Osteoblast (primary cell): Measurements from ENCODE around the gene CXCL5. TPM values are rescaled to one million over a fixed set of nuclear protein-coding genes. Genes with fewer than 3 reads are reported as not detected.

ENCODE experiments used
- DNase-seq: peaks from one replicate; pipeline ENCODE4 v3.0.0; 2011; ENCODE audit warnings: low spot score, mixed read lengths; ENCODE audit not compliant: insufficient read length; ENCODE audit errors: missing footprints
- H2AFZ ChIP-seq: 2 replicates; pipeline ENCODE4 v1.6.0; 2011; ENCODE audit warnings: mild to moderate bottlenecking, low read length
- H3K27ac ChIP-seq: 2 replicates; pipeline ENCODE4 v1.5.1; 2011; ENCODE audit warnings: mild to moderate bottlenecking, low read depth, low read length, moderate library complexity
- H3K27me3 ChIP-seq: 2 replicates; pipeline ENCODE4 v1.6.0; 2012; ENCODE audit warnings: mild to moderate bottlenecking, control low read depth, inconsistent platforms, low read length, moderate library complexity; ENCODE audit not compliant: insufficient read depth
- H3K36me3 ChIP-seq: 2 replicates; pipeline ENCODE4 v1.5.1; 2011; ENCODE audit warnings: mild to moderate bottlenecking, low read length, control low read depth, moderate library complexity; ENCODE audit not compliant: insufficient read depth
- H3K4me1 ChIP-seq: 2 replicates; pipeline ENCODE4 v1.5.1; 2011; ENCODE audit warnings: mild to moderate bottlenecking, low read length, control low read depth, moderate library complexity; ENCODE audit not compliant: insufficient read depth
- H3K4me2 ChIP-seq: 2 replicates; pipeline ENCODE4 v1.6.0; 2011; ENCODE audit warnings: mild to moderate bottlenecking, low read length; ENCODE audit not compliant: insufficient read depth
- H3K4me3 ChIP-seq: fragments of 200-600 bp; sonication (generic); 3 replicates; pipeline ENCODE4 v1.5.1; 2012; ENCODE audit warnings: mild to moderate bottlenecking, low read length, inconsistent platforms; ENCODE audit not compliant: insufficient read depth
- H3K79me2 ChIP-seq: 2 replicates; pipeline ENCODE4 v1.6.0; 2012; ENCODE audit warnings: mild to moderate bottlenecking, low read length, control low read depth, inconsistent platforms; ENCODE audit not compliant: insufficient read depth
- H3K9me3 ChIP-seq: 2 replicates; pipeline ENCODE4 v1.5.1; 2011; ENCODE audit warnings: low read depth, low read length, control low read depth
- H4K20me1 ChIP-seq: 2 replicates; pipeline ENCODE4 v1.6.0; 2012; ENCODE audit warnings: mild to moderate bottlenecking, low read length, control low read depth; ENCODE audit not compliant: insufficient read depth
- CTCF ChIP-seq: IDR thresholded peaks from 2 replicates; pipeline ENCODE4 v1.5.1; 2011; ENCODE audit warnings: mild to moderate bottlenecking, low read depth, low read length, moderate library complexity; ENCODE audit errors: extremely low read depth
- total RNA-seq: library from RNA; depleted of rRNA; stranded (reverse); fragments of >200 nt; gene quantifications from 2 replicates; pipeline ENCODE4 v1.2.3, GENCODE V29; 2012

Gene CXCL5
- total RNA-seq, 1 donor = under 0.01 TPM

GRCh38 chr4:73974352-73974751 lies 24.1 kb downstream of the CXCL5 start:
- Histone ChIP-seq H2AFZ (no peak overlapping the region), H4K20me1 (no peaks in the 10 kb centered on the region), H3K4me3 (no peak overlapping the region), H3K4me1 (peaks cover 23% of the 10 kb centered on the region), H3K27me3 (no peaks in the 10 kb centered on the region), H3K9me3 (no peaks in the 10 kb centered on the region), H3K4me2 (no peak overlapping the region), H3K79me2 (no peaks in the 10 kb centered on the region), H3K36me3 (no peaks in the 10 kb centered on the region), H3K27ac (no peak overlapping the region)
- no peak for DNase-seq
- TF ChIP-seq CTCF = no peak

GRCh38 chr4:73970945-73971344 lies 27.5 kb downstream of the CXCL5 start:
- Histone ChIP-seq H3K79me2 (no peaks in the 10 kb centered on the region), H4K20me1 (no peaks in the 10 kb centered on the region), H3K9me3 (no peaks in the 10 kb centered on the region), H3K36me3 (no peaks in the 10 kb centered on the region), H3K27ac (no peak overlapping the region), H3K27me3 (no peaks in the 10 kb centered on the region), H3K4me2 (no peak overlapping the region), H2AFZ (no peak overlapping the region), H3K4me3 (no peak overlapping the region), H3K4me1 (no peaks in the 10 kb centered on the region)
- no peak for DNase-seq
- no peak for TF ChIP-seq CTCF

GRCh38 chr4:73970011-73970410 lies 28.5 kb downstream of the CXCL5 start:
- Histone ChIP-seq H3K4me2 (no peak overlapping the region), H3K27me3 (no peaks in the 10 kb centered on the region), H3K4me3 (no peak overlapping the region), H3K79me2 (no peaks in the 10 kb centered on the region), H3K4me1 (no peaks in the 10 kb centered on the region), H4K20me1 (no peaks in the 10 kb centered on the region), H3K9me3 (no peaks in the 10 kb centered on the region), H3K27ac (no peak overlapping the region), H3K36me3 (no peaks in the 10 kb centered on the region), H2AFZ (no peak overlapping the region)
- no peak for TF ChIP-seq CTCF
- DNase-seq = no peak

- Histone ChIP-seq H3K36me3 (no peaks in the 10 kb centered on the region), H3K79me2 (no peaks in the 10 kb centered on the region), H4K20me1 (no peaks in the 10 kb centered on the region), H2AFZ (no peak overlapping the region), H3K9me3 (no peaks in the 10 kb centered on the region), H3K4me2 (no peak overlapping the region), H3K4me1 (no peaks in the 10 kb centered on the region), H3K27me3 (no peaks in the 10 kb centered on the region), H3K4me3 (no peak overlapping the region), H3K27ac (no peak overlapping the region)
- TF ChIP-seq CTCF = no peak
- DNase-seq = peak; percentile 42
These were observed 30.6 kb downstream of the CXCL5 start for GRCh38 chr4:73967866-73968265.
